HepG2 (cell line): ENCODE measurements around the gene EXOSC9. TPM values are rescaled to one million over a fixed set of nuclear protein-coding genes. Genes with fewer than 3 reads are reported as not detected.

ENCODE experiments used
- ARID2 ChIP-seq: sonication (generic); formaldehyde crosslinking; IDR thresholded peaks from 2 replicates; pipeline ENCODE4 v1.8.1; 2022; ENCODE audit warnings: mild to moderate bottlenecking, missing genetic modification reagents, borderline replicate concordance
- HNF1A ChIP-seq, 2 experiments: sonication (generic) in 1 of 2; formaldehyde crosslinking in 1 of 2; IDR thresholded peaks; 2 replicates each; pipeline versions ENCODE4 v1.4.0 to v1.6.1; 2016 to 2020; ENCODE audit warnings: borderline replicate concordance in 1 of 2, low read depth in 1 of 2, mild to moderate bottlenecking in 1 of 2, missing genetic modification reagents in 1 of 2
- HOXA9 ChIP-seq: sonication (generic); formaldehyde crosslinking; IDR thresholded peaks from 2 replicates; pipeline ENCODE4 v1.8.1; 2022; ENCODE audit warnings: missing genetic modification reagents, mild to moderate bottlenecking, moderate library complexity, borderline replicate concordance
- MAFG ChIP-seq: sonication (generic); formaldehyde crosslinking; IDR thresholded peaks from 2 replicates; pipeline ENCODE4 v1.5.1; 2020; ENCODE audit warnings: mild to moderate bottlenecking, missing genetic modification reagents
- MED8 ChIP-seq: sonication (generic); formaldehyde crosslinking; IDR thresholded peaks from 2 replicates; pipeline ENCODE4 v1.8.1; 2023; ENCODE audit warnings: mild to moderate bottlenecking, missing genetic modification reagents; ENCODE audit not compliant: insufficient replicate concordance
- REST ChIP-seq, 2 experiments: IDR thresholded peaks; 2 replicates each; pipeline ENCODE4 v1.6.1; 2011 to 2012; ENCODE audit warnings: low read length in 2 of 2, borderline replicate concordance in 1 of 2, low read depth in 1 of 2, mild to moderate bottlenecking in 1 of 2, moderate library complexity in 1 of 2
- SCMH1 ChIP-seq: sonication (generic); formaldehyde crosslinking; IDR thresholded peaks from 2 replicates; pipeline ENCODE4 v1.9.0; 2021; ENCODE audit warnings: missing genetic modification reagents, mild to moderate bottlenecking, borderline replicate concordance
- SIN3A ChIP-seq: IDR thresholded peaks from 2 replicates; pipeline ENCODE4 v1.6.1; 2011; ENCODE audit warnings: low read depth, mild to moderate bottlenecking, control low read depth, low read length, borderline replicate concordance
- XRCC5 ChIP-seq: fragments of 200-400 bp; formaldehyde crosslinking; optimal IDR thresholded peaks from 2 replicates; pipeline ENCODE3; 2017; ENCODE audit warnings: mild to moderate bottlenecking, low read length
- ZKSCAN8 ChIP-seq: IDR thresholded peaks from 2 replicates; pipeline ENCODE4 v1.6.1; 2016; ENCODE audit warnings: borderline replicate concordance, missing genetic modification reagents, missing compliant biosample characterization
- ZNF501 ChIP-seq: sonication (generic); formaldehyde crosslinking; IDR thresholded peaks from 2 replicates; pipeline ENCODE4 v1.5.1; 2020; ENCODE audit warnings: mild to moderate bottlenecking, moderate library complexity, missing genetic modification reagents
- ZNF558 ChIP-seq: sonication (generic); formaldehyde crosslinking; IDR thresholded peaks from 2 replicates; pipeline ENCODE4 v1.9.0; 2022; ENCODE audit warnings: mild to moderate bottlenecking, missing genetic modification reagents, borderline replicate concordance
- ZNF574 ChIP-seq: sonication (generic); formaldehyde crosslinking; IDR thresholded peaks from 2 replicates; pipeline ENCODE4 v1.4.0; 2020; ENCODE audit warnings: missing genetic modification reagents
- ZNF607 ChIP-seq: sonication (generic); formaldehyde crosslinking; IDR thresholded peaks from 2 replicates; pipeline ENCODE4 v1.5.1; 2020; ENCODE audit warnings: missing genetic modification reagents, mild to moderate bottlenecking, borderline replicate concordance
- ZNF670 ChIP-seq: sonication (generic); formaldehyde crosslinking; IDR thresholded peaks from 2 replicates; pipeline ENCODE4 v1.8.0; 2022; ENCODE audit warnings: mild to moderate bottlenecking, missing genetic modification reagents, borderline replicate concordance
- ZNF747 ChIP-seq: sonication (generic); formaldehyde crosslinking; IDR thresholded peaks from 2 replicates; pipeline ENCODE4 v1.8.1; 2023; ENCODE audit warnings: missing genetic modification reagents, mild to moderate bottlenecking, borderline replicate concordance
- ZSCAN29 ChIP-seq: sonication (generic); formaldehyde crosslinking; conservative IDR thresholded peaks from 2 replicates; pipeline ENCODE4 v1.4.0; 2020; ENCODE audit warnings: mild to moderate bottlenecking, missing genetic modification reagents
- polyA plus RNA-seq, 8 experiments: library from polyadenylated mRNA; depleted of rRNA in 3 of 8; stranded (reverse) in 7 of 8; unstranded in 1 of 8; fragments of >200 nt; fragmentation: Illumina TruSeq in 4 of 8; extraction: Trizol in 4 of 8; gene quantifications; 2 replicates each; pipeline versions ENCODE4 v1.2.1 to v1.2.3, GENCODE V29; 2011 to 2016; ENCODE audit warnings: low read depth in 4 of 8, missing spikeins in 1 of 8, mixed read lengths in 1 of 8; ENCODE audit not compliant: insufficient read depth in 1 of 8
- total RNA-seq, 5 experiments: library from RNA; depleted of rRNA; stranded (reverse); fragments of >200 nt; fragmentation: Illumina TruSeq; extraction: Trizol; gene quantifications; 2 replicates each; pipeline ENCODE4 v1.2.3, GENCODE V29; 2016; ENCODE audit warnings: low read depth in 1 of 5

EXOSC9 gene
- total and polyA plus RNA-seq, 2 of the 13 experiments (the other 11 are each of a cell fraction or from before 2014, with no cell fraction given) = 26.0 to 48.0 TPM

GRCh38 chr4:121823505-121824170 is 22.5 kb downstream of the EXOSC9 start, which contains the start of gene CCNA2 (continued):
- TF ChIP-seq HNF1A (IDR thresholded peaks at IDR 0.05; ENCODE audit: low read depth) (no peak), HNF1A (CRISPR knock-in tag; IDR thresholded peaks at IDR 0.05; ENCODE audit: borderline replicate concordance) (peak; percentile 67; the same call in 1 of the 2 replicates), REST (IDR thresholded peaks at IDR 0.05; ENCODE audit: borderline replicate concordance in 1 of 2, low read depth in 1 of 2, low read length in 2 of 2) (0 out of 4 replicates have a peak, but pooled peaks of 1 of the 2 experiments have one; percentile 20), ZNF574 (peak; percentile 66; the same call in 1 of the 2 replicates), ZNF607 (CRISPR knock-in tag) (peak; percentile 64; the same call in 1 of the 2 replicates), ZNF558 (peak; percentile 78; the same call in 1 of the 2 replicates), ZNF501 (peak; percentile 79), MED8 (CRISPR knock-in tag) (no peak), HOXA9 (CRISPR knock-in tag) (peak; percentile 92), SIN3A (peak; percentile 99), XRCC5 (peak; percentile 74), ZNF747 (peak; percentile 40; the same call in 1 of the 2 replicates), ZKSCAN8 (CRISPR knock-in tag) (no peak), ZSCAN29 (no peak), ZNF670 (CRISPR knock-in tag) (no peak), ARID2 (no peak), SCMH1 (CRISPR knock-in tag) (no peak), MAFG (no peak)
